G401 (cell line): Measurements from ENCODE around the gene KIAA0825. TPM values are rescaled to one million over a fixed set of nuclear protein-coding genes. Genes with fewer than 3 reads are reported as not detected.

ENCODE experiments used
- DNase-seq: peaks from one replicate; pipeline ENCODE4 v3.0.0-alpha.2; 2015; ENCODE audit warnings: low spot score
- in situ Hi-C: cut with HindIII; loops from 2 replicates; pipeline ENCODE4 v1.10.0; 2016; ENCODE audit warnings: low sequenced_read_pairs, mixed read lengths
- total RNA-seq: library from RNA; depleted of rRNA; stranded (reverse); fragments of >200 nt; shearing (Covaris generic); gene quantifications from 2 replicates; pipeline ENCODE4 v1.2.3, GENCODE V29; 2014

KIAA0825 gene
- total RNA-seq, 1 experiment from 2014 or later: 3.3 TPM

GRCh38 chr5:94517490-94518488, 100.6 kb downstream of the KIAA0825 start:
- in situ Hi-C loops: no loop called here
- no peak for DNase-seq

DNA sequence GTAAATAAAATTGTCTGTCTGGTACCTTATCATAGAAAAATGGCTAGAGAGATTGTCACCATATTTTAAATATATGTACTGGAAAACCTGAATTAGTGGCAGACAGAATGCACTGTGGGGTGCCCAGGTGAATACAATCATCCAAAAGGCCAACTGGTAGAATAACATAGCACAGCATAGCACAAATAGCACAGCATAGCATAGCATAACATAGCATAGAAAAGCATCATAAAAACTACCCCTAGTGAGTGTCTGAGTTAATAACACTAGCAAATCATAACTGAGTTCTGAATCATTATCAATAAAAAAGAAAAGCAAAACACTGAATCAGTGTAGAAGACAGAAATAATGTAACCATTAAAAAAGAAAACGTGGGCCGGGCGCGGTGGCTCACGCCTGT, 102.3 kb downstream of the KIAA0825 start:
- in situ Hi-C loops: no loop called here
- no peak for DNase-seq

DNA sequence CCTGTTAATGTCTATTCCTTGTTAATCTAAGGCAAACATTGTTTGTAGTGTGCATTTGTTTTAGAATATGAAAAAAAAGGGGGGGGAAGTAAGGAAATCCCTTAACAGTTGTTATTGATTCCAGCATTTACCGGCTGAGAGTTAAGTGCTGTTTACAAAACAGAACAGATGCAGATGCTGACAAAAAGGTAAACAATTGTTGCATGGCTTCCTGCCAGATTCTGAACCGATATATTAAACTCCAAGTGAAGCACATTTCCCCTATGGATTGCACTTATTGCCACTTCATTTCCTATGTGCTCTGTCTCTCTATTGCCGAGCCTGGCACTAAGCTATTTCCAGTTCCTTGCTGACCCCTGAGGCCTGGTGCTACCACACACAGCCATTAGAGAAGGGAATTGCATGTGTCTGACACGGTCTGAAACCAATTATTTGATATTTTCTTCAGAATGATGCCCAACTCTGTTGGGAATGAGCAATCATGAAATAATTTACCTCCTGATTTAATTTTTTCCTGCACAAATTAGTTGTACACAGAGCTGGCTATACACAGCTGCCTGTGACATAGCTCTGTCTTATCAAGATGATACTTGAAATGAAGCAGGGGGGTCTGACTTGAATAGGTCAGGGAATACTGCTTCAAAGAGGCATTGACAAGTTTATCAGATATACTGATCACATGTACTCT, 109.8 kb downstream of the KIAA0825 start:
- in situ Hi-C loops: no loop called here
- no peak for DNase-seq

DNA sequence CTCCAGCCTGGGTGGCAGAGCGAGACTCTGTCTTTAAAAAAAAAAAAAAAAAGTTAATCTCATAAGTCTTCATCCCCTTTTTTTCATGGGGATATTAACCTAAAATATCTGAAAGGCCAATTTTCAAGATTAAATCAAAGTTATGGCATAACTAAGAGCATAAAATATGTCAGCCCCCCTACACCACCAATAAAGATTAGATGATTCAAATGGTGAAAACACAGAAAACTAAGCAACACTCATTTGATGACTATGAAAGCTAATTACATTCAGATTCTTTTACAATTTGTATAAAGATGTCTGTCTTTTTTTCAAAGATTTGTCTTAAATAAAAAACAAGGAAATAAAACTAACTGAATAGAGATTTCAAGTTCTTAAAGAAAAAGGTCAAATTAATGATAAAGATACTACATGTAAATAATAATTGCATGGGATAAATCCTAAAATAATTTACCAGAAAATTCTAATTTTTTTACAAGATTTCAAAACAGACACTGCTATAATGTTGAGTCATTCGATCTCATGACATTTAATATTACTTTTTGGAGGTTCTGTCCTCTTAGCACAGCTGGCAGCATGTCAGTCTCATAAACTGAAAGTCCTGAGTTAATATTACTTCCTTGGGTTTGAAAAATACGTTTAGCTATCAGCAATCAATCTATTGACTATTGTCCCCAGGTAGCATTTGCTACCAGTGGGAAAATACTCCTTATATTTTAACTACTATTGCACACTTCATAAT, 112.9 kb downstream of the KIAA0825 start:
- DNase-seq: no peak
- in situ Hi-C loops: no loop called here

DNA sequence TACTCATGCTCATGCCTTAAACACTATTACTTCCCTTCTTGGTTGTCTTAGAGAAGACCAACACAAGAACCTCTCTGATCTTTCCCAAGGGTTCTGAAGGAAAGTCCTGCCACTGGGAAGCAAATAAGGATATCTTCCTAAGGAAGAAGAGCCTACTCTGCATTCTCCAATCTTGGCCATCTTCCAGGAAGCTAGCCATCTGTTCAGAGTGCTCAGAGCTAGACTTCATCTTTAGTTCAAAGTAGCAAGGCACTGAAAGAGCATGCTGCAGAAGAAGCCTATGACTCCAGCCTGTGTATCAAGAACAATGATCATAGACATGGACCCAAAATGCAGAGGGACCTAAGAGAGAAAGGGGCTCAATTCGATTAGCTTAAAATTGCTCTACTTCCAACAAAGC, 114.7 kb downstream of the KIAA0825 start:
- in situ Hi-C loops: no loop called here
- DNase-seq: peak; percentile 75

DNA sequence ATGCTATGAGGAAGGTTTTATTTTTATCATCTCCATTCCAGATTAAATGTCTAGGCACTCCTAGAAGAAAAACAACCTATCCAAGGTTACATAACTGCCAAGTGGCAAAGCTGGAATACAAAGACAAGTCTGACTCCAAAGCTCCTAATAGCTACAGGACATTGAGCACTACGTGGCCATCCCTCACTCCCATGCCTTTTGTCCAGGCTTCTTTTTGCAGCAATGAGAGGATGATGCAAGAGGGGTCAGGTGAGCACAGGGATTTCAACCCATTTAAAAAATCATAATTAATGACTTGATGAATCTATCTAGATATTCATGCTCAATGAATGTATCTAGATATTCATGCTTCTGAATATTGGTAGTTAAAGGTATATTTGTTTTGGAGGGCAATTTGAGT, 117.0 kb downstream of the KIAA0825 start:
- in situ Hi-C loops: no loop called here
- DNase-seq: no peak

GRCh38 chr5:94499806-94500205, 118.6 kb downstream of the KIAA0825 start:
- DNase-seq: no peak
- in situ Hi-C loops: no loop called here

GRCh38 chr5:94498199-94498598, 120.2 kb downstream of the KIAA0825 start:
- DNase-seq: no peak
- in situ Hi-C loops: no loop called here

GRCh38 chr5:94485067-94485466, 133.3 kb downstream of the KIAA0825 start:
- DNase-seq: no peak
- in situ Hi-C loops: no loop called here

GRCh38 chr5:94481059-94481458, 137.3 kb downstream of the KIAA0825 start:
- DNase-seq: no peak
- in situ Hi-C loops: no loop called here

DNA sequence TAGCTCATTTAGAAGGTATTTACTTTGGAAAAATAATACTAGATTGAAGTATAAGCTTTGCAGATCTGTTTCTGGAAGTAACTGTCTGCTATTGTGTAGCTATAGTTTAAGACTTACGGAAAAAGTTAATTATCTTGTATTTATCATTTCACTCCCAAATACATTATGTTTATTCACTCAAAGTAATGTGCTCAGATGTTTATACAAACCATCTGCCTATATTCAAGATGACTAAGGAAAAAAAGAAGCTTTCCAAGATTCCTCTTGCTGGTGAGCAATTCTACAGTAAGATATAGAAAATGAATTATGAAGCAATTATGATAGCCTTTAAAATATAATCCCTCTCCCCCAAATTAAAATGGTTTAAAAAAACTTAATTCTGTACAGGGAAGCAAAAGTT, 137.9 kb downstream of the KIAA0825 start:
- in situ Hi-C loops: no loop called here
- no peak for DNase-seq

GRCh38 chr5:94473936-94474335, 144.5 kb downstream of the KIAA0825 start:
- in situ Hi-C loops: no loop called here
- DNase-seq: no peak

DNA sequence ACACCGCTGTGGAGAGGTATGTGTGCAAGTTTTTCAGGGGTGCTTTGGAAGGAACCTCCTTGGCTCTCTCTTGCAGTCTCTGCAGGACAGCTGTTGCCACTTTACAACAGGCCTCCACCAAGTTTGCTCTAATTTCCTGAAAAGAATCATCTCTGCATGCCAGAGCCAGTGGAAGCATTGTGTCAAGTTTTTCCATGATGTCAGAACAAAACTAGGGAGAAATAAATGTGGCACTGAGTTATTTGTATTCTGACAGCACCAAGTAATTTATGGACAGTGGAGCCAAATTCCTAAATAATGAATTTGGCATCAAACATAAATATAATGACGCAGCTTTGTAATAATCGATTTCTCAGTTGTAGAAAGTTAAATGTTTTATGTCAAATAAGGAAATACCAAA, 146.9 kb downstream of the KIAA0825 start:
- DNase-seq: no peak
- in situ Hi-C loops: no loop called here

- in situ Hi-C loops: no loop called here
- DNase-seq: no peak
Measured at GRCh38 chr5:94470802-94471201, 147.6 kb downstream of the KIAA0825 start.

GRCh38 chr5:94469894-94470329, 148.5 kb downstream of the KIAA0825 start:
- in situ Hi-C loops: no loop called here
- DNase-seq: no peak

- in situ Hi-C loops: no loop called here
- no peak for DNase-seq
Measured at GRCh38 chr5:94467954-94468930, 150.2 kb downstream of the KIAA0825 start.

- no peak for DNase-seq
- in situ Hi-C loops: no loop called here
Measured at GRCh38 chr5:94467346-94467953, 151.0 kb downstream of the KIAA0825 start.

GRCh38 chr5:94463739-94464138, 154.7 kb downstream of the KIAA0825 start:
- in situ Hi-C loops: no loop called here
- peak; percentile 4 for DNase-seq
